Keratinocyte (primary cell): ENCODE data around the gene DSC3.

ENCODE experiments used
- CTCF ChIP-seq, 3 experiments: IDR thresholded peaks in 1 of 3; conservative IDR thresholded peaks in 1 of 3; optimal IDR thresholded peaks in 1 of 3; 2 replicates in 2 of 3; 3 replicates in 1 of 3; pipeline versions ENCODE3 to v1.5.1; 2011; ENCODE audit warnings: low read length in 3 of 3, mild to moderate bottlenecking in 3 of 3, moderate library complexity in 2 of 3, control low read depth in 1 of 3, inconsistent platforms in 1 of 3; ENCODE audit not compliant: insufficient read depth in 2 of 3; ENCODE audit errors: extremely low read depth in 1 of 3
- EZH2 ChIP-seq: IDR thresholded peaks from one replicate; pipeline ENCODE4 v1.6.1; 2012; ENCODE audit warnings: inconsistent platforms, mild to moderate bottlenecking, low read length, moderate library complexity

- TF ChIP-seq CTCF (optimal IDR thresholded peaks at IDR 0.05 in 1 of 3, IDR thresholded peaks at IDR 0.05 in 1 of 3, conservative IDR thresholded peaks at IDR 0.05 in 1 of 3; ENCODE audit: extremely low read depth in 1 of 3, insufficient read depth in 2 of 3, low read length in 3 of 3) (no peak), EZH2 (no peak)
These were observed 5.7 kb upstream of the DSC3 start for GRCh38 chr18:31048216-31048615.
